Measurements from ENCODE around the gene CBX3. TPM values are rescaled to one million over a fixed set of nuclear protein-coding genes. Genes with fewer than 3 reads are reported as not detected.

The CBX3 gene
- total and polyA plus RNA-seq, 2 of the 13 experiments (the other 11 are each of a cell fraction or from before 2014, with no cell fraction given), result 53.9 to 249 TPM

- TF ChIP-seq, protein P1, sequence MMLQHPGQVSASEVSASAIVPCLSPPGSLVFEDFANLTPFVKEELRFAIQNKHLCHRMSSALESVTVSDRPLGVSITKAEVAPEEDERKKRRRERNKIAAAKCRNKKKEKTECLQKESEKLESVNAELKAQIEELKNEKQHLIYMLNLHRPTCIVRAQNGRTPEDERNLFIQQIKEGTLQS (CRISPR knock-in tag; IDR thresholded peaks at IDR 0.05), result no peak
- no peak for TF ChIP-seq ZNF672 (CRISPR knock-in tag; IDR thresholded peaks at IDR 0.05)
- no peak for TF ChIP-seq KAT8 (CRISPR knock-in tag; IDR thresholded peaks at IDR 0.05)
- no peak for TF ChIP-seq CEBPZ (IDR thresholded peaks at IDR 0.05; ENCODE audit: low read length)
- TF ChIP-seq ZSCAN31 (CRISPR knock-in tag; IDR thresholded peaks at IDR 0.05; ENCODE audit: low read depth), result no peak
- TF ChIP-seq, protein P2, sequence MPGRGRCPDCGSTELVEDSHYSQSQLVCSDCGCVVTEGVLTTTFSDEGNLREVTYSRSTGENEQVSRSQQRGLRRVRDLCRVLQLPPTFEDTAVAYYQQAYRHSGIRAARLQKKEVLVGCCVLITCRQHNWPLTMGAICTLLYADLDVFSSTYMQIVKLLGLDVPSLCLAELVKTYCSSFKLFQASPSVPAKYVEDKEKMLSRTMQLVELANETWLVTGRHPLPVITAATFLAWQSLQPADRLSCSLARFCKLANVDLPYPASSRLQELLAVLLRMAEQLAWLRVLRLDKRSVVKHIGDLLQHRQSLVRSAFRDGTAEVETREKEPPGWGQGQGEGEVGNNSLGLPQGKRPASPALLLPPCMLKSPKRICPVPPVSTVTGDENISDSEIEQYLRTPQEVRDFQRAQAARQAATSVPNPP (CRISPR knock-in tag; IDR thresholded peaks at IDR 0.05), result 0 out of 2 replicates have a peak, but pooled peaks have one; percentile 34
- no peak for TF ChIP-seq NONO (IDR thresholded peaks at IDR 0.05)
- TF ChIP-seq NONO (CRISPR knock-in tag; conservative IDR thresholded peaks at IDR 0.05), result peak; percentile 22; the same call in 1 of the 2 replicates
- peak; percentile 64; the same call in 1 of the 2 replicates for TF ChIP-seq ZNF460 (CRISPR knock-in tag; IDR thresholded peaks at IDR 0.05; ENCODE audit: borderline replicate concordance)
- TF ChIP-seq SNAPC2 (CRISPR knock-in tag; IDR thresholded peaks at IDR 0.05), result no peak
- TF ChIP-seq RFX5 (IDR thresholded peaks at IDR 0.05; ENCODE audit: low read depth, low read length), result no peak
- TF ChIP-seq HES4 (CRISPR knock-in tag; IDR thresholded peaks at IDR 0.05; ENCODE audit: borderline replicate concordance), result no peak
- TF ChIP-seq PHF5A (CRISPR knock-in tag; IDR thresholded peaks at IDR 0.05; ENCODE audit: low read depth, unreplicated experiment), result no peak
- TF ChIP-seq NCOA2 (CRISPR knock-in tag; IDR thresholded peaks at IDR 0.05), result no peak
- no peak for TF ChIP-seq LRRFIP1 (CRISPR knock-in tag; conservative IDR thresholded peaks at IDR 0.05)
- TF ChIP-seq SRF (IDR thresholded peaks at IDR 0.05; ENCODE audit: low read depth, low read length), result no peak
- TF ChIP-seq ZNF674 (CRISPR knock-in tag; IDR thresholded peaks at IDR 0.05; ENCODE audit: low read depth), result no peak
- no peak for TF ChIP-seq JDP2 (CRISPR knock-in tag; IDR thresholded peaks at IDR 0.05; ENCODE audit: borderline replicate concordance)
- 0 out of 2 replicates have a peak, but pooled peaks have one; percentile 21 for TF ChIP-seq ZNF687 (CRISPR knock-in tag; IDR thresholded peaks at IDR 0.05)
- TF ChIP-seq ZNF558 (CRISPR knock-in tag; IDR thresholded peaks at IDR 0.05; ENCODE audit: borderline replicate concordance), result no peak
These were observed 18.8 kb upstream of the CBX3 start (continued) for GRCh38 chr7:26182706-26183105.

All from HepG2 (cell line).